H9 (cell line): ENCODE results near the gene ADARB2. TPM values are rescaled to one million over a fixed set of nuclear protein-coding genes. Genes with fewer than 3 reads are reported as not detected.
A peak's percentile ranks its signal among the peaks of the same experiment; 100 is the strongest.

ENCODE experiments used
- DNase-seq: peaks from one replicate; pipeline ENCODE4 v3.0.0-alpha.2; 2017
- H2AFZ ChIP-seq: one replicate; pipeline ENCODE4 v1.6.1; 2013; ENCODE audit warnings: mild to moderate bottlenecking, low read length, control low read depth, moderate library complexity
- H2AK5ac ChIP-seq: 2 replicates; pipeline ENCODE4 v1.6.1; 2013; ENCODE audit warnings: low read length, control low read depth, mixed read lengths; ENCODE audit not compliant: insufficient read length
- H2BK120ac ChIP-seq: one replicate; pipeline ENCODE4 v1.6.1; 2013; ENCODE audit warnings: low read depth, mild to moderate bottlenecking, low read length, control low read depth, inconsistent platforms; ENCODE audit not compliant: poor library complexity, severe bottlenecking
- H2BK12ac ChIP-seq: 2 replicates; pipeline ENCODE4 v1.6.1; 2013; ENCODE audit warnings: low read length, control low read depth, mixed read lengths, low read depth; ENCODE audit not compliant: insufficient read length
- H2BK15ac ChIP-seq: 2 replicates; pipeline ENCODE4 v1.6.1; 2013; ENCODE audit warnings: low read depth, low read length, control low read depth
- H2BK20ac ChIP-seq: one replicate; pipeline ENCODE4 v1.6.1; 2013; ENCODE audit warnings: low read depth, mild to moderate bottlenecking, low read length, control low read depth, inconsistent platforms; ENCODE audit not compliant: poor library complexity, severe bottlenecking
- H2BK5ac ChIP-seq: 2 replicates; pipeline ENCODE4 v1.6.1; 2013; ENCODE audit warnings: low read length, control low read depth, mixed read lengths; ENCODE audit not compliant: insufficient read length
- H3K14ac ChIP-seq: 2 replicates; pipeline ENCODE4 v1.6.1; 2013; ENCODE audit warnings: low read length, control low read depth; ENCODE audit not compliant: insufficient read depth
- H3K18ac ChIP-seq: 2 replicates; pipeline ENCODE4 v1.6.1; 2013; ENCODE audit warnings: low read depth, mild to moderate bottlenecking, mixed read lengths, low read length, control low read depth; ENCODE audit not compliant: insufficient read length
- H3K23ac ChIP-seq: 2 replicates; pipeline ENCODE4 v1.6.1; 2013; ENCODE audit warnings: low read length, control low read depth, mixed read lengths, low read depth; ENCODE audit not compliant: insufficient read length
- H3K23me2 ChIP-seq: 2 replicates; pipeline ENCODE4 v1.6.1; 2013; ENCODE audit warnings: low read depth, mild to moderate bottlenecking, mixed read lengths, low read length, control low read depth; ENCODE audit not compliant: insufficient read length, poor library complexity, severe bottlenecking
- H3K27ac ChIP-seq: 2 replicates; pipeline ENCODE4 v1.5.1; 2013; ENCODE audit warnings: low read length, control low read depth, mixed read lengths, low read depth; ENCODE audit not compliant: insufficient read length
- H3K27me3 ChIP-seq: 2 replicates; pipeline ENCODE4 v1.6.1; 2013; ENCODE audit warnings: low read length, control low read depth, inconsistent platforms; ENCODE audit not compliant: insufficient read depth
- H3K4ac ChIP-seq: 2 replicates; pipeline ENCODE4 v1.6.1; 2013; ENCODE audit warnings: low read depth, mild to moderate bottlenecking, control low read depth, inconsistent platforms, low read length, moderate library complexity
- H3K4me1 ChIP-seq: 2 replicates; pipeline ENCODE4 v1.6.1; 2013; ENCODE audit warnings: low read length, control low read depth, inconsistent platforms; ENCODE audit not compliant: insufficient read depth
- H3K4me2 ChIP-seq: 2 replicates; pipeline ENCODE4 v1.6.1; 2013; ENCODE audit warnings: low read length, control low read depth, mixed read lengths; ENCODE audit not compliant: insufficient read length, insufficient read depth
- H3K56ac ChIP-seq: 2 replicates; pipeline ENCODE4 v1.6.1; 2013; ENCODE audit warnings: low read depth, mild to moderate bottlenecking, mixed read lengths, low read length, control low read depth; ENCODE audit not compliant: insufficient read length
- H3K79me1 ChIP-seq: 2 replicates; pipeline ENCODE4 v1.6.1; 2013; ENCODE audit warnings: low read depth, mild to moderate bottlenecking, moderate library complexity, low read length, control low read depth, inconsistent platforms; ENCODE audit not compliant: insufficient read depth, poor library complexity, severe bottlenecking
- H3K79me2 ChIP-seq: 2 replicates; pipeline ENCODE4 v1.6.1; 2013; ENCODE audit warnings: low read length, control low read depth, inconsistent platforms; ENCODE audit not compliant: insufficient read depth
- H3K9ac ChIP-seq: 2 replicates; pipeline ENCODE4 v1.6.1; 2013; ENCODE audit warnings: low read length, control low read depth, mixed read lengths; ENCODE audit not compliant: insufficient read length; ENCODE audit errors: extremely low read depth
- H3K9me3 ChIP-seq: one replicate; pipeline ENCODE4 v1.6.1; 2013; ENCODE audit warnings: low read depth, low read length, inconsistent platforms; ENCODE audit not compliant: control insufficient read depth
- H3T11ph ChIP-seq: one replicate; pipeline ENCODE4 v1.6.1; 2013; ENCODE audit warnings: mild to moderate bottlenecking, low read length, control low read depth, inconsistent platforms
- H4K20me1 ChIP-seq: one replicate; pipeline ENCODE4 v1.6.1; 2013; ENCODE audit not compliant: control insufficient read depth, insufficient read length, insufficient read depth
- H4K5ac ChIP-seq: 2 replicates; pipeline ENCODE4 v1.6.1; 2013; ENCODE audit warnings: low read depth, mild to moderate bottlenecking, mixed read lengths, low read length, control low read depth; ENCODE audit not compliant: insufficient read length
- H4K8ac ChIP-seq: replicated peaks from 2 replicates; pipeline ENCODE4 v1.6.1; 2013; ENCODE audit warnings: low read length, control low read depth, mixed read lengths, low read depth; ENCODE audit not compliant: insufficient read length
- H4K91ac ChIP-seq: 2 replicates; pipeline ENCODE4 v1.6.1; 2013; ENCODE audit warnings: low read depth, mild to moderate bottlenecking, moderate library complexity, mixed read lengths, low read length, control low read depth; ENCODE audit not compliant: insufficient read length
- H3K27ac Mint-ChIP-seq, 3 experiments: 2 replicates in 2 of 3; 3 replicates in 1 of 3; pipeline ENCODE4 v1.8.0; 2020 to 2021; ENCODE audit warnings: mixed read lengths in 3 of 3, mild to moderate bottlenecking in 1 of 3, moderate library complexity in 1 of 3
- H3K27me3 Mint-ChIP-seq: 2 replicates; pipeline ENCODE4 v1.8.0; 2021; ENCODE audit warnings: low read depth, mild to moderate bottlenecking, moderate library complexity, mixed read lengths
- H3K36me3 Mint-ChIP-seq, 3 experiments: 2 replicates in 2 of 3; 3 replicates in 1 of 3; pipeline ENCODE4 v1.8.0; 2020 to 2021; ENCODE audit warnings: low read depth in 3 of 3, mixed read lengths in 3 of 3; ENCODE audit not compliant: insufficient read depth in 1 of 3
- H3K4me1 Mint-ChIP-seq, 2 experiments: 2 replicates each; pipeline ENCODE4 v1.8.0; 2020; ENCODE audit warnings: mixed read lengths in 2 of 2
- H3K4me3 Mint-ChIP-seq, 2 experiments: 2 replicates in 1 of 2; 3 replicates in 1 of 2; pipeline ENCODE4 v1.8.0; 2020 to 2021; ENCODE audit warnings: mild to moderate bottlenecking in 2 of 2, mixed read lengths in 2 of 2, moderate library complexity in 1 of 2
- H3K9me3 Mint-ChIP-seq, 2 experiments: 2 replicates in 1 of 2; 3 replicates in 1 of 2; pipeline ENCODE4 v1.8.0; 2020; ENCODE audit warnings: mild to moderate bottlenecking in 2 of 2, mixed read lengths in 2 of 2, moderate library complexity in 1 of 2
- CTCF ChIP-seq: fragments of 200-600 bp; sonication (generic); conservative IDR thresholded peaks from 3 replicates; pipeline ENCODE4 v1.8.0; 2021; ENCODE audit warnings: antibody characterized with exemption, mild to moderate bottlenecking
- WGBS: extraction: QIAGEN DNeasy Blood & Tissue Kit; methylation state at CpG from one replicate; pipeline ENCODE4 v1.1.7; 2013; ENCODE audit warnings: missing lambda C conversion rate, low lambda C conversion rate, mixed read lengths; ENCODE audit not compliant: insufficient read length; ENCODE audit errors: extremely low coverage; 5-methylcytosine and 5-hydroxymethylcytosine counted together
- total RNA-seq: library from RNA; stranded (reverse); gene quantifications from 2 replicates; pipeline ENCODE4 v1.2.1, GENCODE V29; 2021

The ADARB2 gene
- total RNA-seq, 1 experiment from 2014 or later = 0.87 TPM

GRCh38 chr10:1358147-1358546 lies 379.2 kb downstream of the ADARB2 start:
- Histone ChIP-seq H3K9me3 (no peaks in the 10 kb centered on the region), H3K23ac (no peak overlapping the region), H2AFZ (no peak overlapping the region), H3K4me2 (no peak overlapping the region), H2BK120ac (no peak overlapping the region), H4K8ac (no peak overlapping the region), H3K79me1 (no peaks in the 10 kb centered on the region), H3K79me2 (no peaks in the 10 kb centered on the region), H3K27ac (no peak overlapping the region), H2BK15ac (no peak overlapping the region), H3K56ac (no peak overlapping the region), H2BK20ac (no peak overlapping the region), H3T11ph (no peak overlapping the region), H3K27me3 (no peaks in the 10 kb centered on the region), H4K20me1 (no peaks in the 10 kb centered on the region), H3K9ac (no peak overlapping the region), H3K18ac (no peak overlapping the region), H3K4ac (no peak overlapping the region), H3K4me1 (no peaks in the 10 kb centered on the region; the same call in 1 of the 2 replicates), H2BK12ac (no peak overlapping the region), H2BK5ac (no peak overlapping the region), H3K23me2 (no peaks in the 10 kb centered on the region), H4K91ac (no peak overlapping the region), H2AK5ac (no peak overlapping the region), H4K5ac (no peak overlapping the region), H3K14ac (no peak overlapping the region)
- no peak for TF ChIP-seq CTCF
- Mint-ChIP-seq H3K9me3 (no peaks in the 10 kb centered on the region), H3K27ac (peak overlapping the region in 1 of 3 experiments; percentile 59; a peak in 1 of 7 replicates), H3K36me3 (no peaks in the 10 kb centered on the region), H3K27me3 (peaks cover 1% of the 10 kb centered on the region; the same call in 1 of the 2 replicates), H3K4me3 (no peak overlapping the region), H3K4me1 (peaks cover 47 to 48% of the 10 kb centered on the region in 2 experiments)
- no CpG with 5 or more reads among the region's 5 CpGs for WGBS
- DNase-seq = no peak
